HG02571 (cell line): ENCODE measurements around the gene SOCS2.

Source experiments
- ATAC-seq: cut with Tn5 transposase; IDR thresholded peaks from one replicate; pipeline ENCODE4 v1.9.1; 2021; ENCODE audit warnings: mild to moderate bottlenecking, moderate library complexity; ENCODE audit not compliant: unreplicated experiment

Gene SOCS2

DNA sequence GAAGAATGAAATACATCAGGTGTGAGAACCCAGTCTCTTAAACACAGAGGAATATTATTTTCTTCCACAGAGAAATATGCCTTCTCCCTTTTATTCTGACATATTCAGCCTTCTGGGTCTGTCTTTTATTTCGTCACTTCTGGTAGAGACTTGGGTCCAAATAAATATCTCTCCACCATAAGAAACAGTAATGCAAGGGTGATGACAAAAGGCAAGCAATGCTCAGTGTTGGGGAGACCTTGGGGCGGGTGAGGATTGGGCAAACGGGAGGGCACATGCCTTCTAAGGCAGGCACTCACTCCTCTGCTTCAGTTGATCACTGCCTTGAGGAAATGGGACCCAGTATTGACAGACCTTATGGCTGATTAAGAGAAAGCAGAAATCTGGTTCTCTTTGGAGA, 6.7 kb upstream of the SOCS2 start:
- ATAC-seq: no peak

DNA sequence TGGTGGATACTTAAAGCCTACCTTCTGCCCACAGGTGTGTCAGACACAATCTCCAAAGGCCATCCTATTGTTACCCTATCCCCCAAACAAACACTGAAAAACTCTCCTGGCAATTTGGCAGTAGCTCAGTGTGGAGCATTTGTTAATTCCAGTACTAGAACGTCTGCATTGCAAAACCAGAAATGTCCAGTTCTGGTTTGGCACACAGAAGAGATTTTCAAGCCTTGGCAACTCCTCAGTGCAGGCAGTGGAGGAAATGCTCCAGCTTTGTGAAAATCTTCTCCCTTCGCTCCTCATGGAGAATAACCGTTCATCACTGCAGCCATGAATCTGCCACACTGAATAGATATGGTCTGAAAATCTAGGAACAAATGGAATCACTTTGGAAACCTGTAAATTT, 5.3 kb upstream of the SOCS2 start:
- ATAC-seq: no peak

DNA sequence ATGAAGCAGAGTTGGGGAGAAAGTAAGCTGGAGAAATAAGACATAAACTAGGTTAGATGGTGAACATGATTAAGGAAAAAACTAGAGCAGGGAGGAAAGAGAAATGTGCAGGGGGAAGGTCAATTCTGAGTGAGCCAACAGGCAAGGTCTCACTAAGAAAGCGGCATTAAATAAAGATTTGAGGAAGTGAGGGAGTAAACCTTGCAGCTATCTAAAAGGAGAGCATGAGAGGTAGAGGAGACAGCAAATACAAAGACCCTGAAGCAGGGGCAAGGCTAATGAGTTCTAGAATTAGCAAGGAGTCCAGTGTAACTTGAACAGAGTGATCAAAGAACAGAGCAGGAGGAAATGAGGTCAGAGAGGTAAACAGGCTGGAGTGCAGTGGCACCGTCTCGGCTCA, 4.4 kb upstream of the SOCS2 start:
- ATAC-seq: no peak

DNA sequence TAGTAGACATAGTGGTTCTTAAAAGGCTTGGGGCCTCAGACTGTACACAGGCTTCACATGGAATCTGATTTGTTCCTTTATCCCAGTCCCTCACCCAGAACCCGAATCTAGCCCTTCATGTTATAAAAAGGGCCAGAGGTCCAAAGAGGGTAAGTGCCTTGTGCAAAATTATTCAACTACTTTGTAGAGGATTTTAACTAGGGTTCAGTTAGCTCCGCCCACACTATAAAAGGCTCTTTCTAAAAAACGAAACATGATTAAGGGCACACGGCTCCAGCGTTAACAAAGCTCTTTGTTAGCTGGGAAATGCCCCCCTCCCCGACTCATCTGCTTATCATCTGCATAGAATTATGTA, 3.2 kb upstream of the SOCS2 start:
- no peak for ATAC-seq

DNA sequence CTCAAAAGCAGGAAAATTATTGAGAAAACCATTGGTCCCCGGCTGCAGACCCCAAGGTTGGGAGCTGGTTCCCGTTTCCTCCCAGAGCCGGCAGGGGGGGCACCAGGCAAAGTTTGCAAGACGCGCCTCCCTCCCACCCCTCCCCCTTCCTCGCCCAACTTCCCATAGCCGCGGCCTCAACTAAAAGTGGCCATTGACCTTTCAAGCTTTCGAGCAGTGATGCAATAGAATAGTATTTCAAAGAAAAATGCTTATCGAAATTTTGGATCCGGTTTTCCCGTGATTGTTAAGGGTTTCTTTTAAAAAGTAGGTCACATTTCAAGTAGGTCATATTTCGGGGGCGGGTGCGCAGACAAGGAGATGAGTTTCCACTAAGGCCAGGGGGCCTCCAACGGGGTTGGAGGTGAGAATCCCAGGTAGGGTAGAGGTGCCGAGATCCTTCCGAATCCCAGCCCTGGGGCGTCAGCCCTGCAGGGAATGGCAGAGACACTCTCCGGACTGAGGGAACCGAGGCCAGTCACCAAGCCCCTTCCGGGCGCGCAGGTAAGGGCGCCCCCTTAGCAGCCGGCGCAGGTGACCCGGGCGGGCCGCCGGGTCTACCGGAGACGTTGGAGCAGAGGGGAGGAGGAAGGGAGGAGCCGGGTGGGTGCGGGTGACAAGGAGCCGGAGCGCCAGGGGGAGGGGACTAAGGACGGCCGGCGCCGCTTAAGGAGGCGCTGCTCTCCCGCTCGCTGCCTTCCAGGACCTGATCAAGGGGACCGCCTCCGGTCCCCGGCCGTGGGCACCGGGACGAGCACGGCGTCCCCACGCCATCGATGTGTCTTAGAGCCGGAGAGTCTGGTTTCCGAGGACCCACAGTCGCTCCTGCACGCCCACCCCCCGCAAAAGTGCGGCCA, 2.6 kb upstream of the SOCS2 start:
- peak; percentile 38 for ATAC-seq

DNA sequence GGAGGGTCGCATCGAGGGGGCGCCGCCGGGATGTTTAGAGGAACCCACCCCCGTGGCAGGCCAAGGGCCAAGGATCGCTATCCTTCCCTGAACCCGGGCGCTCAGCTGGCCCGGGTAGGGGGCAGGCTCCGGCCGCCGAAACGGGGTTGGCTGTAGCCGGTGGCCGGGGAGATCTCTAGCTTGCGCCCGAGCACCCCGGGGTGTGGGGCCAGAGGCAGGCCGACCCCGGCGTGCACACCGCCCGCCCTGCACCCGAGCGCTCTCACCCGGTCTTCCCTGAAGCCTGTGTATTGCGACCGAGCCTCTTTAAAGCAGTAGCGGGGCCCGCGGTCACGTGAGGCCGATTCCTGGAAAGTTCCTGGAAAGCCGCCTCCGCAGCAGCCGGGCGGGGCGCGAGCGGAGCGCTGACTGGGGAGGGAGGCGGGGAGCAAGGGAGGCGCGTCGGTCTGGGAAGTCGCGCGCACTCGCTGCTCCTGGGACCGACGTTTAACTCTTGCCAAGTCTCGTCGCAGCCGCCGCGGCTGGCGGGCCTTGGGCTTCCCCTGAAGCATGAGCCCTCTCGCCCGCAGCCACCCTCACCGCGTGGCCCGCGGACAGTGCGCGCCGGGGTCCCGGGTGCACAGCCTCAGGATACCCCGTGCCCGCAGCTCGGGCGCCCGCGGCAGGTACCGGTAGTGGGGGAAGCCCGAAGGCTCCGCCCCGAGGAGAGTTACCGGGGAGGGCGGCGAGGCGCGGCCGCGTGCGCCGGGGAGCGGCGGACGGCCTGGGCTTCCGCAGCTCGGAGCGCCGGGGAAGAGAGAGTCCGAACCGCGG, 1.7 kb upstream of the SOCS2 start:
- ATAC-seq: peak; percentile 45

DNA sequence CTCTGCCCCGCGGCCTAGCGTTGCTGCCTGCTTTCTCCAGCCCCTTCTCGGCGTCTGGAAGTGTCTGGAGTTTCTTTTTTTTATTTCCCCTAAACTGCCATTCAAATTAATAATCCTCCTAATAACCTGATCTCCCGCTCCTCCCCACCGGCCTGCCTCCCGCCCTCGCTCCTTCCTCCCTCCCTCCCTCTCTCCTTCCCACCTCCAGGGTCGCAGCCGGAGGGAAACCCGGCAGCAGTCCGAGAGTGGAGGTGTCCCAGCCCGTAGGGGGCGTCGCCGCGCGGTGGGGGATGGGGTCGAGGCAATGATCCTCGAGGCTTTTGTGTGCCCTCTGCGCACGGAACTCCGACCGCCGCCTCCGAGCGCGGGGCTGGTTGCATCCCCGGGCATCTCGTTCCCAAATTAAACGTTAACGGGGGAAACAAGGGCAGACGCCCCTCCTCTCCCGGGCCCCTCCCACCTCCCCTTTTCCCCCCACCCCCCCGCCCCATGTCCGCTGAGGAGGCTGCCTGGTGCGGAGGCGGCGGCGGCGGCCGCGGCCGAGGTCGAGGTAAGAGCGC, 1.0 kb upstream of the SOCS2 start:
- no peak for ATAC-seq

DNA sequence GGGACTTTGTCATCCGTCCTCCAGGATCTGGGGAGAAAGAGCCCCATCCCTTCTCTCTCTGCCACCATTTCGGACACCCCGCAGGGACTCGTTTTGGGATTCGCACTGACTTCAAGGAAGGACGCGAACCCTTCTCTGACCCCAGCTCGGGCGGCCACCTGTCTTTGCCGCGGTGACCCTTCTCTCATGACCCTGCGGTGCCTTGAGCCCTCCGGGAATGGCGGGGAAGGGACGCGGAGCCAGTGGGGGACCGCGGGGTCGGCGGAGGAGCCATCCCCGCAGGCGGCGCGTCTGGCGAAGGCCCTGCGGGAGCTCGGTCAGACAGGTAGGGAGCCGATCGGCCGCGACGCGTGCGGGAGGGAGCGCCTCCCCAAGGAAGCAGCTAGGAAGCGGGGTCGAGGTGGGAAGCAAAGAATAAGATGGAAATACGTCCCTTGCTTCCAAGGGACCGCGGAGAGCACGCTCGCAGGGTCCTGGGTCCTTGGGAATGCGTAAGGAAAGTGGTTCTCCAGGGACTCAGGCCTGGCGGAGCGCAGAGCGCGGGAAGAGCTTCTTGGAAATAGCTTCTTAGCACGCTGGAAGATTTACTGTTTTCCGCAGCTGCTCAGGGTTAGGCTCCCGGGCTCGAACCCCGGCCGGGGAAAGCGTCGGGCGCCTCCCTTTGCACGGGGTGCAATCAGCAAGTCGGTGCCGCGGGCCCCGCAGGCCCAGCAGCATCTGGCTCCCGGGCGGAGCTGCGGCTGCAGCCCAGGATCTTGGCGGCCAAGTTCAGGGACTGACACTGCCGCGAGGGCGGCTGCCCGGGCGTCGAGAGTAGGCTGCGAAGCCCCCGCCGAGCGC, 457 bp downstream of the SOCS2 start:
- no peak for ATAC-seq

DNA sequence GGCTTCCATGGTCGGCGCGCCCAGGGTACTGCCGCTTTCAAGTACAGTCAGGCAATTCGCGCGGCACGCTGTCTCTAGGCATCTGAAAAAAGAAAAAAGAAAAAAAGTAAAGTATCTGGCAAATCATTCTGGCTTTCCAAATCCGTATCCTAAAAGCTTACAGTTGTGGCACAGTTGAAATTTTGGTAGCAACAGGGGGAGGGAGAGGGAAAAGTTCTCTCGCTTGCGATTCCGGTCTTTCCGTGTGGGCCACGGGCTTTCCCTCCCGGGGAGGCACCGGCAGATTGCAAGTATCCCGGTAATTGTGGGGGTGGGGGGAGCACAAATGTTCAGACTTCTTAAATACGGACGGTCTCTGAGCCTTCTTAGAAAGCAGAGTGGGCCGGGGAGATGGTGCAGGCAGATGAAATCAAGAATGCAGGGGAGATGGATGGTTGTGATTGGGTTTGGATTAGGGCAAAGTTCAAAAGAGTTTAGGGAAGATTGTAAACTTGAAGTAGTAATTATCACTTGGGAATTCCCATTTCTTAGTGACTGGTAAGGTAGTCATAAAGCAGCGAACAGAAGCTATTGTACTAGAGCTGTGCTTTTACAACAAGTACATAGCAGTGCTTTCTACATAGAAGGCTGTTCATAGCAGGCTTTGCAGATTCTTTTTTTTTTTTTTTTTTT, 1.2 kb downstream of the SOCS2 start:
- no peak for ATAC-seq

DNA sequence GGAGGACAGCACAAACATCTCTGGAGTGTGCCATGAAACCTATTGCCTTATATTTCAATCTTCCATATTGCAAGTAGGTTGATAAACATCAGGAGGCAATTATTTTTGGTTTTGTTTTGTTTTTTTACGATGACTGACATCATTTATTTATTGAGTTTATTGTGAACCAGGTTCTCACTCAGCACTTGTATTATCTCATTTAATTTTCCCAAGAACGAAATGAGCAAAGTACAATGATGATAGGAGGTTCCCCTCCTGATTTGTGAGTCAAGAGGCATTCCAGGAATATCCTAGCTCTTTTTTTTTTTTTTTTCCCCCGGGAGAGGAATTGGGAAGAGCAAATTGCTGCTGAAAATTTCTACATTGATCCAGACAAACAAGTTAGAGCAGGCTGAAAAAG, 4.7 kb downstream of the SOCS2 start:
- no peak for ATAC-seq

DNA sequence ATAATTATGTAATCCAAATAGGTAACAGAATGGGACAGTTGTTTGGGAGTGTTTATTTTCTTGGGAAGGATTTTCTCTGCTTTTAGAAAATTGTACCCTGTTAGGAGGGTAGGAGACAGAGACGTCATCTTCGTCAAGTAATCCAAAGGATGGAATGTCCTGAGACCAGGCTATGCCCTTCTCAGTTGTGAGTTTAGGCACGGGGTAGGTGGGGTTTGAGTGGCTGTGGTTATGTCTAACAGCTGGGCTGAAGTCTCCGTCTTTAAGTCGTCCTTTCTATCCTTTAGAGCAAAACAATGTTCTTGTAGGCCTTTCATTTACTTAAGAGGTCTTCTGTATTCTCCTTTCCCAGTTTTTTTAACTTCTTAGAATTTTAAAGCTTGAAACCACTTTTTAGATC, 5.7 kb downstream of the SOCS2 start:
- ATAC-seq: no peak

DNA sequence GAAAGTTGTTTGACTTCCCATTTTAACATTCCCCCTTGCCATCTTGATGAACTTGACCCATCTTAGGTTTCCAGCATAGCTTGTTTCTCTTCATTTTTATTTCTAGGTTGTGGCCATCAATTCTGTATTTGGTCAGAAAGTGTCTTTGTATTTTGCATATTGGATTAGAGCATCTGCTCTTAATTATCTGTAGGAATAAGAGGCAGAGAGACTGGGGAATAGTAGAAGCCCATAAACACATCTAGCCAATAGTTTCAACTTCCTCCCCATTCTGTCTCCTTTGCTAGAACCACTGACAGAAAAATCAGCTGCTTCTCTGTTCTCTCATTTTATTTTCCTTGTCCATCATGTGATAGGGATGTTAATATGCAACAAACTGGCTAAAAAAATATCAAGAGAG, 8.2 kb downstream of the SOCS2 start:
- no peak for ATAC-seq

DNA sequence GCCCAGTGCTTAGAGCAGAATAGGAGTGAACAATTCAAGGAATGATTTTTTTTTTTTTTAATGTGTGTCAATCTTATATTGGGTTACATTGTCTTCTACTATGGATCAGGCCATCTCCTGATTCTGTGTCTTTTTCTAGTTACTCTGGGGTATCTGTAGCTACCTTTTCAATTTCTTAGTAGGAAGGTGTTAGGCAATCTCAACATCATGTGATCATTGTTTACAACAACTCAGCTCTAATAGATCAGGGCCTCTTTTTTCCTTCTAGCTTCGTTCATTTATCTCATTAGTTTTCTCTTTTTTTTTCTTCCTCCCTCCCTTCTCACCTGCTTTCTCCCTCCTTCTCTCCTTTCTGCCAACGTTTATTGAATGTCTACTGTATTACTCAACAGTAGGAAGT, 8.9 kb downstream of the SOCS2 start:
- ATAC-seq: no peak

DNA sequence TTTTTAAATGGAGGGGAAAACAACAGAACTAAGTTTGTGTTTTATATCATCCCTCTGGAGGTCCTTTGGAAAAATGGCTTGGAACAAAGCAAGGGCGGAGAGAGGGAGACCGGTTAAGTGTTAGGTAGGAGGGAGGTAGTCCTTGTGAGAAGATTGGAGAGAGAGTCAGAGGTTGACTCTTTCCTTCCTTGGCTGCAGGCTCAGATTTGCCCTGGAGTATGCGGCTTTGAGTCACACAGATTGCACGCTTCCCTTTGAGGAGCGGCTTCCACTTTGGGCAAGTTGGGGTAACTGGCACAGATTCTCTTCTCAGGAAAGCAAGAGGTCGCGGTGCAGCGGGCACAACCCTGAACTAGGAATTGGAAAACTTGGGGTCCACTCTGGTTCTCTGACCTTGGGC, 9.9 kb downstream of the SOCS2 start:
- no peak for ATAC-seq

DNA sequence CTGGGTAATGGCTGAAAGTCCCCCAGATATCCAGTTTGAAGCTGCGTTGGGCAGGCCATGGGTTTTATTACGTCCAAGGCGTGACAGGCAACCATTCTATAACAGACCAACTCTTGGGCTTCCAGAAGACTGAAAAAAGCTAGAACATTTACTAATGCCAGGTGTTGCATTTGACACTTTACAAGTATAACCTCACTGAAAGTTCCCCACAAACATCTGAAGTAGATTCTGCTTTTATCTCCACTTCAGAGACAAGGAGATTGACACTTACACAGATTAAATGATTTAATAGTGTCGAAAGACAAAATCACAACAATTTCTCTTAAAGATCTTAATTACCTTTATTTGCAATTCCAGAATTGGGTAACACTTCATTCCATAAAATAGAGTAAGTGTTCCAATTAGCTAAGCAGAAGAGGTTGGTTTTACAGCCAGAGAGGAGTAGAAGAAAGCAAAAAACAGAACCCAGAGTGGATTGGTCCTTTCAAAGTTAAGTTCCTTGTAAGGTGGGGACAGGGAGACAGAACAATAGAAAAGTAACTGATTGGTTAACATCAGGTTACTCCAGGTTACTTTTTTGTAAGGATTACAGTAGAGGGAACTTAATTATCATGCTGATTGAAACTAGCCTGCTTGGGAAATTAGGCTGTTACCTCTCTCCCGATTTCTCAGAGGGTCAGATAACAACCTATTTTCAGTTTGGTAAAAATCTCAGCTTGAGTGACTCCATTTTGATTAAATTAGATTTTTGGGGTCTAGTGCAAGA, 11.3 kb downstream of the SOCS2 start:
- no peak for ATAC-seq

DNA sequence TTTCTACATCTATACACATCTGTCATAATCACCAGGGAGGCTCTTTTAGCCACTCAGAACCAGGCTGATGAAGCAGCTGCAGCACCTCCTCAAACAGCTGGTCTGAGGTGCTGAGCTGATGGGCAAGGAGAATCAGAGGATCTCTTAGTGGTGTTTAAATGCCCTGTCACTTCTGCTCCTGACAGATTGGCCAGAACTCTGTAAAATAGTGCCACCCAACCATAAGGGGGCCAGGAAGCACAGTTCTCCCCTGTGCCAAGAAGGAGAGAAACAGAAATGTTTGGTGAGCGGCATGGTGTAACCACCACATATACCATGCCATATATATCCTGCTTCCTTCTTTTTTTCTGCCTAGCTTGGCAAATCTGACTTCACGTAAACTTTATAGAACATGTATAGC, 12.8 kb downstream of the SOCS2 start:
- no peak for ATAC-seq

DNA sequence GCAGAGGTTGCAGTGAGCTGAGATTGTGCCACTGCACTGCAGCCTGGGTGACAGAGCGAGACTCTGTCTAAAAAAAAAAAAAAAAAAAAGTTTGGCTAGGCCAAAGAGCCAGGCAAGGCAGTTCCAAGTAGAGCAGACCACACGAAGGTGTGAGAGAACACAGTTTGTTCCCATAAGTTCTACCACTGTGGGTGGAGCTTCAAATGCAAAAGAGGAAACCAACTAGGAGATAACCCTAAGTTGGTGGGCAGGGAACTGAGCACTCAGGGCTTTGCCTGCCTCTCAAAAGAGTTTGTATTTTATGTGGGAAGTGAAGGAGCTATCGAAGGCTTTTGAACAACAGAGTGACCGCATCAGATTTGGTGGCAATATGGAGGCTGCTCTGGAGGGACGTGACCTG, 15.1 kb downstream of the SOCS2 start:
- no peak for ATAC-seq

DNA sequence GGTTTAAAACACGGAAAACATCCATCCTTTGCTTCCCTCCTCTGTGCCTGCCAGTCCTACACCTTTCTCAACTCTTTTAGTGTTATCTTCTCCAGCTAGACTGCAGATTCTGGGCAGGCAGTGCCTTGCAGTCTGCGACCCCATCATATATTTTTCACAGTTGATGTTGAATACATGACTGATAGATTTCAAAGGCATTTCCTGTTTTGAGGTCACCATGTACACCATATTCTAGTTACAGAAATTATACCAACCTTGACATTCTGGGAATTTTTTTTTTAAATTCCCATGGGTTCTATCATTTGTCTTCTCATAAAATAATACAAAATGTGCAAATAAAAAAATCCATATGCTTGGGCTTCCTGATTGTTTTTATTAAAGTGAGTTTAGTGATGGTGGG, 16.6 kb downstream of the SOCS2 start:
- no peak for ATAC-seq

DNA sequence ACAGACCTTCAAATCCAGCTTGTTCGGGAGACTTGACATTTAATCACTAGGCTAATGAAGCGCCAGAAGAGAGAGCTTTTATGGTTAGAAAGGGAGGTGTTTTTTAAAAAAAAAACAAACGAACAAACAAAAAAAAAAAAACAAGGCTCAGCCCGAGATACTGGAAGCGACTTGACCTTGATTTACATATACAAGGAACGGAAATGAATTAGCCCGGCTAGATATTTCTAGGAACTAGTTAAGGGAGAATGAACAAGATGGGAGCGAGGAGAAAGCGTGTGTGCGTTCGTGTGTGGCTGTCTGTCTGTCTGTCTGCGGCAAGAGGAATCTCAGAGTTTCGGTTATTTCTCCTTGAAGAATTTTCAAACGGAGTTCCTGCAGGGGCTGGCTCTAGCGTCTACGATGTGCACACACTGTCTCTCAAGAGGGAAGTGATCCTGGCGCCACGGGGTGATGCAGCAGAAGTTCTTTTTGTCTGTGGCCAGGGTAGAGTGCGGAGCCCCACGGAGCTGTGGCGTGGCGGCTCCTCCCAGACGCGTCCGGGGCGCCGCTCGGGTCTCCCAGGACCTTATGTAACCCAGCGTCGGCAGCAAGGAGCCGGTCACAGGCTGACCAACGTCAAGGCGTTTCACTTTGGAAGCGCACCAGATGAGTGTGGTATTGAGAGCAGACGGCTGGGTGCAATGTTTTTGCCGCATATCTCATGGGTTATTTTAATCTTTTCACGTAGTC, 18.8 kb downstream of the SOCS2 start:
- peak; percentile 92 for ATAC-seq
